Activated T-helper 2 cell treated with anti-CD3 and anti-CD28 coated beads, Interferon-gamma antibody, Interleukin-2, Interleukin-4, amounts not matched to agents 10 μg/mL and 5 μg/mL and 100 μg/mL, durations not matched to agents 14 hours and 24 hours and 36 hours (primary cell): ENCODE measurements around the gene SRBD1. TPM values are rescaled to one million over a fixed set of nuclear protein-coding genes. Genes with fewer than 3 reads are reported as not detected.

ENCODE experiments used
- DNase-seq: peaks from one replicate; pipeline ENCODE4 v3.0.0; 2021; ENCODE audit warnings: low spot score
- H3K27ac Mint-ChIP-seq: one replicate; pipeline ENCODE4 v1.8.0; 2021; ENCODE audit warnings: mixed read lengths
- H3K27me3 Mint-ChIP-seq: one replicate; pipeline ENCODE4 v1.8.0; 2021; ENCODE audit warnings: low read depth, mixed read lengths
- H3K36me3 Mint-ChIP-seq: one replicate; pipeline ENCODE4 v1.8.0; 2021; ENCODE audit warnings: low read depth, mixed read lengths
- H3K4me1 Mint-ChIP-seq: one replicate; pipeline ENCODE4 v1.8.0; 2021; ENCODE audit warnings: low read depth, mixed read lengths
- H3K4me3 Mint-ChIP-seq: one replicate; pipeline ENCODE4 v1.8.0; 2021; ENCODE audit warnings: low read depth, mild to moderate bottlenecking, moderate library complexity, mixed read lengths
- H3K9me3 Mint-ChIP-seq: one replicate; pipeline ENCODE4 v1.8.0; 2021; ENCODE audit warnings: mixed read lengths
- intact Hi-C: fragments of 100-400 bp; cut with micrococcal nuclease; formaldehyde crosslinking; loops from one replicate; pipeline ENCODE4 v1.15.1; 2023
- total RNA-seq: library from RNA; stranded (reverse); gene quantifications from 2 replicates; pipeline ENCODE4 v1.2.3, GENCODE V29; 2022

Gene SRBD1
- total RNA-seq, 1 donor from 2014 or later, result 21.7 TPM

DNA sequence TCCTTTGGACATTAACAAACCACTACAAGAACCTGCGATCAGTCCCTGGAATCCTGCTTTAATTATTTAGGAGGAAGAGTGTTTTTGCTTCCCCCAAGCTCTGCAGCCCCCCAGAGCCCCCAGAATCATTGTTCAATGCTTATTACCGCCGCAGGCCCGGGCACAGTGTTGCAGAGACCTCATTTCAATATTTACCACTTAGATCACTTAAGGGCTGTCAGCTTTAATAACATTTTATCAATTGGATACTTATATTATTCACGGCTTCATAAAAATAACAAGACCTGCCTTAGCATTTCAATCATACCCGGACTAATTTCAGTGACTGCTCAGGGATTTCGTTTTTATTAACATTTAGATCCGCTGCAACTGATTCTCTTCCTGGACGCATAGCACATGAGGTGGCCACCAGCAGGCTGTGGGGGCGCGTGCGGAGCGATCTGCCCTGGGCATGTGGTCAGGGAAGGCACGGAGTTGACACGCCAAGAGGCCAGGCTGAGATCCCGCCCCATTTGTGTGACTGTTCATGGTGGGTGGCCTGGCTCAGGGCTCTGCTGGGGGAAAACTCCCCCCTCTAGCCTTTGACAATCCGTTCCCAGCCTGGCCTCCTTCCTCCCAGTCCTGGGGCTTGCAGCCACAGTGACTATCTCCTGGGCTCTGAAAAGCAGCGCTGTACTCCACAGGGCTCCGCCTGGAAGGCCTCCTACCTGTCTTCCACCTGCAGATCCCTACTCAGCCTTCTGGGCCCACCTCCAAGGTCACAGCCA lies 267.6 kb downstream of the SRBD1 start:
- Mint-ChIP-seq H3K27ac (no peak overlapping the region), H3K4me1 (no peaks in the 10 kb centered on the region), H3K36me3 (no peaks in the 10 kb centered on the region), H3K4me3 (no peak overlapping the region), H3K27me3 (no peaks in the 10 kb centered on the region), H3K9me3 (no peaks in the 10 kb centered on the region)
- DNase-seq, result no peak
- intact Hi-C loops, result no loop called here

DNA sequence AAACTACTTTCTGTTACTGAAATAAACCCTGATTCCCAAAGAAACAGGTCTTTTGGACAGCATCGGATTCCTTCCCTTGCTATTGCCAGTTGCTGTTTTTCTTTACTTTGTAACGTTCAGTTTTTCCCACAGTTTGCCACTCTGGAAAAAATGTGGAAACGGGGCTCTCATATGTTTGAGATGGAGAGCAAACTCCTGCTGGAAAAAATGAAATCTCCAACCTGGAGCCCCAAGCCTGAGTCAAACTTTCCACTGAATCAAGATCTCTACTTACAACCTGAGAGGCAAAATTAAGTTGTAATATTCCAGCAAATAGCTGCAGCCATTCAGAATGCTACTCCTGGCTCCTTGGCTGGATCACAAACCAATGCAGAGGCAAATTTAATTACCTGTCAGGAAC lies 270.7 kb downstream of the SRBD1 start:
- Mint-ChIP-seq H3K27me3 (no peaks in the 10 kb centered on the region), H3K4me1 (no peaks in the 10 kb centered on the region), H3K4me3 (no peak overlapping the region), H3K36me3 (no peaks in the 10 kb centered on the region), H3K9me3 (no peaks in the 10 kb centered on the region), H3K27ac (no peak overlapping the region)
- DNase-seq, result no peak
- intact Hi-C loops, result no loop called here

DNA sequence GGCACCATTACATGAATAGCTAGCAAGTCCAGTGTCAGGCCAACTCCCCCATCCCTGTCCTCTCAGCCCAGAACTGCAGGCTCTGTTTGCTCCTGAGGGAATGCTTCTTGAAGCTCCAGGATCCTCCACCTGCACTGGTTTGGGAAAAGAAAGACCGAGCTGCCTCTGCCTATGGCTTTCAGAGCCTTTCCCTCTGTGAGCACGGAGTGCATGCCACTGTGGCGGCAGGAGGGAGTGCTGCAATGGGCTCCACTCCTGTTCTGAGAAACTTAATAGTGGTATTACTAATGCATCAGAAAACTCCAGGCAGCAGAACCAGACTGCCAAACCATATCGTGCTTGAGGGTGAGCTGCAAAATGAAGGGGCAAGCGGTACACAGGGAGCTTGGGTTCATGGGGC lies 271.8 kb downstream of the SRBD1 start:
- no peaks in the 10 kb centered on the region for H3K9me3 Mint-ChIP-seq
- no peaks in the 10 kb centered on the region for H3K27me3 Mint-ChIP-seq
- no peaks in the 10 kb centered on the region for H3K36me3 Mint-ChIP-seq
- intact Hi-C loops, result no loop called here
- H3K4me3 Mint-ChIP-seq, result no peak overlapping the region
- no peak for DNase-seq
- no peak overlapping the region for H3K27ac Mint-ChIP-seq
- H3K4me1 Mint-ChIP-seq, result no peaks in the 10 kb centered on the region

Other genes starting within 250 kb of the SRBD1 start
- gene PRKCE, start 40.4 kb upstream of the SRBD1 start, total RNA-seq, result 21.5 TPM in 2 replicates